ENCODE measurements around the gene SLC25A41.

SLC25A41 gene

DNA sequence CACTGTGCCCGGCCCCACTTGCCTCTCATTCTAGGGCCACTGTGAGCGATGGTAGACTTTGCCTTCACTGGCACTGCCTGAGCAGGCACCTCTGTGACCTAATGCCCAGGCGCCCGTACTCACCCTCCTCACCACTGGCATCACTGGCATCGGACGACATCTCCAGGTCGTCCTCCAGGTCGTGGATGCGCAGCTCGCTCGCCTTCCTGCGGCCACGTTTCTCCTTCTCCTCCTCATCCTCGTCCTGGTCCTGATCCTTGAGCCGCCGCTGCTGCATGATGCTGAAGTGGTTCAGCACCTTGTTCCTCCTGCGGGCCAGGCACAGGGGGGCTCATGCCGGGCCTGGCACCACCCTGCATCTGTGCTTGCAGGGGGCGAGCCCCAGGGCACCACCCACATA is 50.4 kb downstream of the SLC25A41 start:
- TF ChIP-seq, protein P1, sequence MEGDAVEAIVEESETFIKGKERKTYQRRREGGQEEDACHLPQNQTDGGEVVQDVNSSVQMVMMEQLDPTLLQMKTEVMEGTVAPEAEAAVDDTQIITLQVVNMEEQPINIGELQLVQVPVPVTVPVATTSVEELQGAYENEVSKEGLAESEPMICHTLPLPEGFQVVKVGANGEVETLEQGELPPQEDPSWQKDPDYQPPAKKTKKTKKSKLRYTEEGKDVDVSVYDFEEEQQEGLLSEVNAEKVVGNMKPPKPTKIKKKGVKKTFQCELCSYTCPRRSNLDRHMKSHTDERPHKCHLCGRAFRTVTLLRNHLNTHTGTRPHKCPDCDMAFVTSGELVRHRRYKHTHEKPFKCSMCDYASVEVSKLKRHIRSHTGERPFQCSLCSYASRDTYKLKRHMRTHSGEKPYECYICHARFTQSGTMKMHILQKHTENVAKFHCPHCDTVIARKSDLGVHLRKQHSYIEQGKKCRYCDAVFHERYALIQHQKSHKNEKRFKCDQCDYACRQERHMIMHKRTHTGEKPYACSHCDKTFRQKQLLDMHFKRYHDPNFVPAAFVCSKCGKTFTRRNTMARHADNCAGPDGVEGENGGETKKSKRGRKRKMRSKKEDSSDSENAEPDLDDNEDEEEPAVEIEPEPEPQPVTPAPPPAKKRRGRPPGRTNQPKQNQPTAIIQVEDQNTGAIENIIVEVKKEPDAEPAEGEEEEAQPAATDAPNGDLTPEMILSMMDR (conservative IDR thresholded peaks at IDR 0.05): no peak
- no peak overlapping the region for H3K27ac ChIP-seq

DNA sequence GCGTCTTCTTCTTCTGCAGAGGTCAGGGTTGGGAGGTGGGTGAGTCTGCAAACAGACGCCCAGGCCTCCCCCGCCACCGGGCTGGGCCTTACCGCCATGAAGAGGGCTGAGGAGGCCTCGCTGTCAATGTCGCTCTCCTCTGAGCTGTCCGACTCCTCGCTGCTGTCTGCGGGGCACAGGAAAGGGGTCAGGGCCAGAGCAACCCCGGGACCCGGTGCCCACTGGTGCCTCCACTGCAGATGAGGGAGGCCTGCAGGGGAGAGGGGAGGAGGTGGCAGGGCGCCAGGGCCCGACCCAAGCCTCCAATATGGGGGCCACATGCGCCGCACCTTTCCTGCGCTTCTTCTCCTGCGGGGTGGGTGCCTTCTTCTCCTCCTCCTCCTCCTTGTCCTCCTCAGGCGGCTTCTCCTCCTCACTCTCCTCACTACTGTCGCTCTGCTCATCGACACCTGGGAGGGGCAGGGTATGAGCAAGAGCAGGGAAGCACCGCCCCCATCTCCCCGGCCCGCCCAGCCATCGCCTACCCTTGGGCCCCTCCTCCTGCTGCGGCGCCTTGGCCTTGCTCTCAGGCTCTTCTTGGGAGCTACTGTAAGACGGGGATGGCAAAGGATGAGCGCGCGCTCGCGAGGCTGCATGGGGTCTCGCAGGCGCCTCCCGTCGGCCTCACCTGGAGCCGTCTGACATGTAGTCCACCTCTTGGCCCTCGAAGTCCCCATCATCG is 52.4 kb downstream of the SLC25A41 start:
- TF ChIP-seq, protein P1 (conservative IDR thresholded peaks at IDR 0.05): no peak

DNA sequence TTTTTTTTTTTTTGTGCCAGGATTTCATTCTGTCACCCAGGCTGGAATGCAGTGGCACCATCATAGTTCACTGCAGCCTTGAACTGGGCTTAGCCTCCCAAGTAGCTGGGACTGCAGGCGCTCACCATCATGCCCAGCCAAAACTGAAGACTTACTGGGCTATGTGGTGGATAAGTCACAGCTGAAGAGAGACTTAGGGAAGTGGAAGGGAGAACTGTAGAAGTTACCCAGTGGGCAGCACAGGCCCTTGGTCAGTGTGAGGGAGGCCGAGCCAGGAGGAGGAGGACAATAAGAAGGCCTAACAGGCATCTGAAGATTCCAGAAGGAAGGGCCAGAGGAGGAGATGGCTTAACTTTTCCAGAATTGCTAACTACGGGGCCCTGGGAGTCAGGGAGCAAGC is 53.8 kb downstream of the SLC25A41 start:
- H3K27ac ChIP-seq: no peak overlapping the region
- TF ChIP-seq, protein P1 (conservative IDR thresholded peaks at IDR 0.05): no peak

More for the DNA sequence above, 52.4 kb downstream of the SLC25A41 start:
- no peak overlapping the region for H3K27ac ChIP-seq

DNA sequence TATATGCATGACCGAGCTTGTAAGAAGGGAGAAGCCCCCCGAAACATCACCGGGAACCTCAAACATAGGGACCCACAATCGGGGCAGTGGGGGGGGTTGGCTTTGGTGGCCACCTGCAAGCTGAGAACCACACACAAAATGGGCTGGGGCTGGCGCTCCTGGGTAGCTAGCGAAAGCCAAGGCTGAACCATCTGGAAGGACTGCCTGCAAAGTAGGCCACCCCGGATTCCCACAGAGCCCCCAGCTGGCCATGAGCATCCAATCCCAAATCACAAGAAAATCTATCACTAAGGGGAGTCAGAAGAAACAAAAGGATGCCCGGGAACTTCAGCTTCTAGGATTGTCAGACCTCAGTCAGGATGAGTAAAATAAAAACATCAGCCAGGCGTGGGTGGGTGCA is 55.1 kb downstream of the SLC25A41 start:
- no peak overlapping the region for H3K27ac ChIP-seq
- TF ChIP-seq, protein P1 (conservative IDR thresholded peaks at IDR 0.05): no peak

DNA sequence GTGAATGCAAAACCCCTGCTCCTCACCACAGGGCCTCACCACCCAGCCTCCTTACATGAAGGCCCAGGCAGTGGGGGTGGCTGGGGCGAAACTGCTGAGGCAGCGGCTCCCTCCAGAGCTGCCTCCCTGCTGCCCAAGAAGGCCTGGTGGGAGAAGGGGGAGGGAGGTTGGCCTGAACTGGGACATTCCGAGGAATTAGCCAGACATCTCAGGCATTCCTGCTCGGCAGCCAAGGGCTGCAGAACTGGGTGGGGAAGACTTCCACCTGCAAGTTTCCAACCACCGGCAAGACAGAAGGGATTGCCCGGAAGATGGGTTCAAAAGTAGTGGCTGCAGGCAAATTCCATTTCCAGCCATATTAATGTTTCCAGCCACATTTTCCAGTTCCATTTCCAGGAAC is 55.5 kb downstream of the SLC25A41 start:
- H3K27ac ChIP-seq: no peak overlapping the region
- TF ChIP-seq, protein P1 (conservative IDR thresholded peaks at IDR 0.05): no peak

DNA sequence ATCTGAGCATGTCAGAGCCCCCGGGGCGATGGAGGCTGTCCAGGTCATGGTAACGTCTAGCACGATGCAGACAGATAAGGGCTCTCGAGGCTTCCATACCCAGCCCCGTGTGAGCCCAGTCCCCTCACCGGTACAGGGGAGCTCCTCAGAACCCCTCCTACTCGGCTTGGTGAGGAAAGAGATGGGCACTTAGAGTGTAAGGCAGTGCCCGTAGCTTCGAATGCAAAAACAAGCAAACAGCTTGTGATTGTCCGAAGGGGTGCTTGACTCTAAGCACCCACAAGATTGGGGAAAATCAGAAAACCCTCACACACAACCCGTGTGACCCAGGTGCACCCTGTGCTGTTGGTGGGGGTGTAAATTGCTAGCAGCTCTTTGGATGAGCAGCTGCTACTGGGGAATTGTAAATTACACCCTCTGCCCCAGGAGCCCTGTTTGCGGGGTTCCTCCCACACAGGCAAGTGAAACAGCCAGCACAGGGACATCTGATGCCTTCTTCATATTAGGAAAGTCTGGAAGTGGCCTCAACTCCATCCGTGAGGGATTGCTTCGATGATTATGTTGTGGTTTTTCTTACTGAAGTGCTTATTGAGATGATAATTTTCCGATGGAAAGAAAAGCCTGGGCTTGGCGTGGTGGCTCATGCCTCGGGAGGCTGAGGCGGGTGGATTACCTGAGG is 56.9 kb downstream of the SLC25A41 start:
- TF ChIP-seq, protein P1 (conservative IDR thresholded peaks at IDR 0.05): no peak
- H3K27ac ChIP-seq: no peak overlapping the region
